Measurements from ENCODE around the gene FLNB. TPM values are rescaled to one million over a fixed set of nuclear protein-coding genes. Genes with fewer than 3 reads are reported as not detected.

The FLNB gene
- total RNA-seq, 2 experiments from 2014 or later = 26.3 to 28.4 TPM

DNA sequence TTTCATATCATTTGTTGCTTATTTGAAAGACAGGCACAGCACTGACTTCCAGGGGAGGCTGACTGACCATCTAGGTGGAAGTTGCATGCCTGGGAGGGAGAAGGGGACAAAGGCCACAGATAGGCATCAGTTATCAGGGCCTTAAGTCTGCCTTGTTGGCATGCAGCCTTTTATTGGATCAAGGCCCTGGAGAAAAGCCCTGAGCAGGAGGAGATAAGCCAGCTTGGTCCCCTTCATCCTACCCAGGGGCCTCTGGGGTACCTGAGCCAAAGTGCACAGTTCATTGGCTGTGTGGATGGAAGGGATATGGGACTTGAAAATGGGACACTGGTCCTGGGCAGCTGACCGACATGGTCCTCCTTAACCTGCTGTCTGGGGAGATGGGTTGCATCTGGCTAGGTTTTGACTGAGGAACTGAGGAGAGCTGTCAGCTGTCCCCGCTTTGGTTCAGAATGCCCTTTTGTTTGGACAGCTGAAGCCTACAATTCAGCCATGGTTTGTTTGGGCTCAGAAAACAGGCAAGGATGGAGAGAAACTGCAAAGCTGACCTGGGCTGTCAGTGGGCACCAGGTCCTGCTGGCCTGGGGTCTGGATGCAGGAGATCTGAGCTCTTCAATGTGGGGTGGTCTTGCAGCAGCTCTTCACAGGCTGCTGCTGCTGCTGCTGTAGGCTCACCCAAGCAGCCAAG, 60.0 kb downstream of the FLNB start:
- Mint-ChIP-seq H3K4me3 (no peak overlapping the region), H3K9me3 (no peaks in the 10 kb centered on the region), H3K4me1 (ENCODE audit: low read depth) (peaks cover 13% of the 10 kb centered on the region), H3K27me3 (no peaks in the 10 kb centered on the region), H3K27ac (no peak overlapping the region), H3K36me3 (ENCODE audit: low read depth) (no peaks in the 10 kb centered on the region)
- DNase-seq = no peak
- ChIA-PET CTCF (interaction anchor here (0.8 kb wide), 1 partner anchor 23 kb away, joined by 3 read pairs; no protein-coding TSS in a partner anchor), POLR2A (no interaction called here)
- no peak for ATAC-seq
- TF ChIP-seq, protein P1, sequence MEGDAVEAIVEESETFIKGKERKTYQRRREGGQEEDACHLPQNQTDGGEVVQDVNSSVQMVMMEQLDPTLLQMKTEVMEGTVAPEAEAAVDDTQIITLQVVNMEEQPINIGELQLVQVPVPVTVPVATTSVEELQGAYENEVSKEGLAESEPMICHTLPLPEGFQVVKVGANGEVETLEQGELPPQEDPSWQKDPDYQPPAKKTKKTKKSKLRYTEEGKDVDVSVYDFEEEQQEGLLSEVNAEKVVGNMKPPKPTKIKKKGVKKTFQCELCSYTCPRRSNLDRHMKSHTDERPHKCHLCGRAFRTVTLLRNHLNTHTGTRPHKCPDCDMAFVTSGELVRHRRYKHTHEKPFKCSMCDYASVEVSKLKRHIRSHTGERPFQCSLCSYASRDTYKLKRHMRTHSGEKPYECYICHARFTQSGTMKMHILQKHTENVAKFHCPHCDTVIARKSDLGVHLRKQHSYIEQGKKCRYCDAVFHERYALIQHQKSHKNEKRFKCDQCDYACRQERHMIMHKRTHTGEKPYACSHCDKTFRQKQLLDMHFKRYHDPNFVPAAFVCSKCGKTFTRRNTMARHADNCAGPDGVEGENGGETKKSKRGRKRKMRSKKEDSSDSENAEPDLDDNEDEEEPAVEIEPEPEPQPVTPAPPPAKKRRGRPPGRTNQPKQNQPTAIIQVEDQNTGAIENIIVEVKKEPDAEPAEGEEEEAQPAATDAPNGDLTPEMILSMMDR (IDR thresholded peaks at IDR 0.05) = no peak
- intact Hi-C loops (cut with micrococcal nuclease) = no loop called here

DNA sequence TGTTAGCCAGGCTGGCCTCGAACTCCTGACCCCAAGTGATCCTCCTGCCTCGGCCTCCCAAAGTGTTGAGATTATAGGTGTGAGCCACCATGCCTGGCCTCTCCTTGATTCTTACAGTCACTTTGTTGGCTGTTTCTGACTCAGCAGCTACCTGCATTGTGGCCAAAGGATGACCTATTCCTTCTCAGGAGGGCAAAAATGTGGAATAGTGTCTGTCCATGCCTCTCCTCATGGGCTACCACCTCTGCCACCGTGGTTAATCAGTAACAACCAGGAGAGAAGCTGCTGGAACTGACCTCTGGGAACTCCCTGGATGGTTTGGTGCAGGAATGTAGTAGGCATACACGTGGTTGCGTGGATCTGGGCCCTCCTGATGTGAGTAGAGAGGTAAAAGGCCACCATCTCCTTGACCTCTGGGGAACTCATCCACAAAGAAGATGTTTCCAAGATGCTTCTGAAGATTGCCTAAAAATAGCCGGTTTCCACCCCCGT, 63.3 kb downstream of the FLNB start:
- H3K4me1 Mint-ChIP-seq (ENCODE audit: low read depth) = peaks cover 26% of the 10 kb centered on the region
- no peaks in the 10 kb centered on the region for H3K36me3 Mint-ChIP-seq (ENCODE audit: low read depth)
- intact Hi-C loops (cut with micrococcal nuclease) = no loop called here
- no peak overlapping the region for H3K4me3 Mint-ChIP-seq
- H3K27me3 Mint-ChIP-seq = no peaks in the 10 kb centered on the region
- CTCF ChIA-PET = interaction anchor here (1.0 kb wide), 1 partner anchor 106 kb away, joined by 3 read pairs; no protein-coding TSS in a partner anchor
- no peak overlapping the region for H3K27ac Mint-ChIP-seq
- POLR2A ChIA-PET = no interaction called here
- TF ChIP-seq, protein P1 (IDR thresholded peaks at IDR 0.05) = no peak
- DNase-seq (no peak), ATAC-seq (no peak)
- peaks cover 2% of the 10 kb centered on the region for H3K9me3 Mint-ChIP-seq

GRCh38 chr3:58072052-58072762, 64.0 kb downstream of the FLNB start:
- intact Hi-C loops (cut with micrococcal nuclease) = no loop called here
- ChIA-PET CTCF (interaction anchor here (1.0 kb wide), 1 partner anchor 105 kb away, joined by 3 read pairs; no protein-coding TSS in a partner anchor), POLR2A (no interaction called here)
- TF ChIP-seq, protein P1 (IDR thresholded peaks at IDR 0.05) = no peak
- H3K9me3 Mint-ChIP-seq = peaks cover 2% of the 10 kb centered on the region
- H3K4me1 Mint-ChIP-seq (ENCODE audit: low read depth) = peaks cover 26% of the 10 kb centered on the region
- H3K4me3 Mint-ChIP-seq = no peak overlapping the region
- H3K36me3 Mint-ChIP-seq (ENCODE audit: low read depth) = no peaks in the 10 kb centered on the region
- H3K27ac Mint-ChIP-seq = no peak overlapping the region
- no peaks in the 10 kb centered on the region for H3K27me3 Mint-ChIP-seq
- ATAC-seq (no peak), DNase-seq (no peak)

DNA sequence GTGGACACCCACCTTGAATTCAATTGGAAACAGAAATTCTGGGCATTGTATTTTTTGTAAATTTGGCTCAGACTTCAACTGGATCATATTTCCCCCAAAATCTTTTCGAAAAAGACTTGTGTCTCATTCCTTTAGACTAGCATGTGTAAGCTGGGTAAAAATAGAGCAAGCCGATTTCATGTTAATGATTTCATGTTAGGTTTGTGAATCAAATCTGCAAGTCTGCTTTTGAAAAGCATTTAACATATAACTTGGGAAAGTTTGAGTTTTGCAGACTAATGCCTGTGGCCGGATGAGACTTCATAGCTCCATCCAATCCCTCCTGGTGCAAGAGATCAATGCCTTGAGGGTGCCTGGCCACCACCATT, 64.5 kb downstream of the FLNB start:
- DNase-seq (no peak), ATAC-seq (no peak)
- no peak overlapping the region for H3K4me3 Mint-ChIP-seq
- H3K27ac Mint-ChIP-seq = no peak overlapping the region
- ChIA-PET POLR2A (interaction anchor here (0.5 kb wide), 1 partner anchor 201 kb away, joined by 3 read pairs; no protein-coding TSS in a partner anchor), CTCF (interaction anchor here (1.0 kb wide), 1 partner anchor 105 kb away, joined by 3 read pairs; no protein-coding TSS in a partner anchor)
- H3K36me3 Mint-ChIP-seq (ENCODE audit: low read depth) = peaks cover 3% of the 10 kb centered on the region
- TF ChIP-seq, protein P1 (IDR thresholded peaks at IDR 0.05) = no peak
- peaks cover 2% of the 10 kb centered on the region for H3K9me3 Mint-ChIP-seq
- H3K4me1 Mint-ChIP-seq (ENCODE audit: low read depth) = peaks cover 29% of the 10 kb centered on the region
- intact Hi-C loops (cut with micrococcal nuclease) = no loop called here
- no peaks in the 10 kb centered on the region for H3K27me3 Mint-ChIP-seq
